GM23248 (cell line): ENCODE data around the gene CADPS2.

Experiments
- EZH2 ChIP-seq: fragments of 200-600 bp; sonication (generic); IDR thresholded peaks from 2 replicates; pipeline ENCODE4 v1.6.1; 2018; ENCODE audit warnings: antibody characterized with exemption, mild to moderate bottlenecking; ENCODE audit not compliant: insufficient read depth, poor library complexity, severe bottlenecking
- EZH2phosphoT487 ChIP-seq: fragments of 200-600 bp; sonication (generic); IDR thresholded peaks from 2 replicates; pipeline ENCODE4 v1.6.1; 2018; ENCODE audit warnings: antibody characterized with exemption, moderate library complexity, mild to moderate bottlenecking, low read depth; ENCODE audit not compliant: insufficient read depth

- TF ChIP-seq EZH2phosphoT487 (no peak), EZH2 (no peak)
These were observed 533.8 kb downstream of the CADPS2 start for GRCh38 chr7:122352454-122352853.
